OCI-LY3 (cell line): ENCODE measurements around the gene BLOC1S4.

Experiments used
- H2AFZ ChIP-seq: fragments of 200-600, 300-600 bp; shearing (Covaris generic); 2 replicates; pipeline ENCODE4 v1.6.0; 2014; ENCODE audit warnings: antibody characterized with exemption, low read depth, low read length
- H3K27ac ChIP-seq: fragments of 200-600, 300-600 bp; sonication (generic); 2 replicates; pipeline ENCODE4 v1.5.1; 2014; ENCODE audit warnings: mild to moderate bottlenecking, low read length, moderate library complexity, mixed read lengths
- H3K27me3 ChIP-seq: fragments of 200-600, 300-600 bp; sonication (generic); 2 replicates; pipeline ENCODE4 v1.6.1; 2014; ENCODE audit warnings: low read depth, low read length, mixed read lengths
- H3K36me3 ChIP-seq: fragments of 200-600, 300-600 bp; sonication (generic); replicated peaks from 2 replicates; pipeline ENCODE3; 2014; ENCODE audit warnings: low read depth, low read length, mixed read lengths
- H3K4me1 ChIP-seq: fragments of 300-600, 200-600 bp; sonication (generic); 2 replicates; pipeline ENCODE4 v1.6.1; 2014; ENCODE audit warnings: low read length, mixed read lengths
- H3K4me2 ChIP-seq: fragments of 200-600, 300-600 bp; sonication (generic); 2 replicates; pipeline ENCODE4 v1.6.1; 2014; ENCODE audit warnings: low read length, mixed read lengths
- H3K4me3 ChIP-seq: fragments of 300-600, 200-600 bp; sonication (generic); 2 replicates; pipeline ENCODE4 v1.5.1; 2014; ENCODE audit warnings: antibody characterized with exemption, mild to moderate bottlenecking, low read length, moderate library complexity
- H3K79me2 ChIP-seq: fragments of 300-600, 200-600 bp; shearing (Covaris generic); 2 replicates; pipeline ENCODE4 v1.6.1; 2014; ENCODE audit warnings: mild to moderate bottlenecking, low read length, mixed read lengths
- H3K9ac ChIP-seq: fragments of 300-600, 200-600 bp; shearing (Covaris generic); 2 replicates; pipeline ENCODE4 v1.6.0; 2014; ENCODE audit warnings: mild to moderate bottlenecking, low read length, moderate library complexity
- H3K9me3 ChIP-seq: fragments of 200-600, 300-600 bp; shearing (Covaris generic); 2 replicates; pipeline ENCODE4 v1.6.1; 2014; ENCODE audit warnings: low read length, mixed read lengths; ENCODE audit not compliant: insufficient read depth
- H4K20me1 ChIP-seq: fragments of 200-600, 300-600 bp; sonication (generic); 2 replicates; pipeline ENCODE4 v1.6.1; 2016; ENCODE audit warnings: low read length, mixed read lengths; ENCODE audit not compliant: insufficient read depth
- CTCF ChIP-seq: fragments of 200-600, 300-600 bp; sonication (generic); IDR thresholded peaks from 2 replicates; pipeline ENCODE4 v1.5.1; 2014; ENCODE audit warnings: antibody characterized with exemption, low read length, low read depth
- EZH2phosphoT487 ChIP-seq: fragments of 200-600 bp; shearing (Covaris generic); IDR thresholded peaks from 2 replicates; pipeline ENCODE4 v1.6.1; 2018; ENCODE audit warnings: antibody characterized with exemption, mixed run types, low read depth

The BLOC1S4 gene

DNA sequence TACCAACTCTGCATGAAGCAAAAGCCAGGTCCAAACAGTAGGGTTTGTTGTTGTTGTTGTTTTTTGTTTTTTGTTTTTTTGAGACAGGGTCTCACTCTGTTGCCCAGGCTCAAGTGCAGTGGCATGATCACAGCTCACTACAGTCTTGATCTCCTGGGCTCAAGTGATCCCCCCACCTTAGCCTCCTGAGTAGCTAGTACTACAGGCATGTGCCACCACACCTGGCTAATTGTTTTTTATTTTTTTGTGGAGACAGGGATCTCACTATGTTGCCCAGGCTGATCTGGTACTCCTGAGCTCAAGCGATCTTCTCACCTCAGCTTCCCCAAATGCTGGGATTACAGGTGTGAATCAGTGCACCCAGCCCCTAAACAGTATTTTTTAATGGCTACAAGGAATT is 16.1 kb upstream of the BLOC1S4 start:
- Histone ChIP-seq H3K27me3 (no peaks in the 10 kb centered on the region), H3K9ac (no peak overlapping the region), H2AFZ (no peak overlapping the region), H3K27ac (no peak overlapping the region), H3K79me2 (peaks cover 16% of the 10 kb centered on the region), H3K36me3 (peaks cover 7% of the 10 kb centered on the region), H4K20me1 (no peaks in the 10 kb centered on the region), H3K4me2 (no peak overlapping the region), H3K4me3 (no peak overlapping the region), H3K9me3 (no peaks in the 10 kb centered on the region), H3K4me1 (no peaks in the 10 kb centered on the region; the same call in 1 of the 2 replicates)
- TF ChIP-seq CTCF (no peak), EZH2phosphoT487 (no peak)

- TF ChIP-seq EZH2phosphoT487: no peak
- TF ChIP-seq CTCF: peak; percentile 37
- peaks cover 31% of the 10 kb centered on the region for H3K79me2 ChIP-seq
- H4K20me1 ChIP-seq: no peaks in the 10 kb centered on the region
Observed at GRCh38 chr4:6701371-6701770, 14.6 kb upstream of the BLOC1S4 start.

GRCh38 chr4:6702761-6703160 is 13.2 kb upstream of the BLOC1S4 start:
- Histone ChIP-seq H3K79me2 (peaks cover 44% of the 10 kb centered on the region), H3K4me3 (no peak overlapping the region), H3K27ac (no peak overlapping the region), H3K9me3 (no peaks in the 10 kb centered on the region), H3K4me2 (no peak overlapping the region), H3K9ac (no peak overlapping the region), H3K27me3 (no peaks in the 10 kb centered on the region), H3K36me3 (peaks cover 28% of the 10 kb centered on the region), H2AFZ (no peak overlapping the region), H3K4me1 (peaks cover under 1% of the 10 kb centered on the region; the same call in 1 of the 2 replicates), H4K20me1 (no peaks in the 10 kb centered on the region)
- no peak for TF ChIP-seq CTCF
- no peak for TF ChIP-seq EZH2phosphoT487

More at GRCh38 chr4:6701371-6701770, 14.6 kb upstream of the BLOC1S4 start:
- H3K36me3 ChIP-seq: peaks cover 17% of the 10 kb centered on the region
- no peaks in the 10 kb centered on the region for H3K27me3 ChIP-seq
- no peak overlapping the region for H3K4me2 ChIP-seq
- no peak overlapping the region for H3K9ac ChIP-seq
- no peak overlapping the region for H3K4me3 ChIP-seq
- no peak overlapping the region for H3K27ac ChIP-seq
- no peaks in the 10 kb centered on the region for H3K9me3 ChIP-seq
- no peak overlapping the region for H2AFZ ChIP-seq
- no peaks in the 10 kb centered on the region; the same call in 1 of the 2 replicates for H3K4me1 ChIP-seq

- Histone ChIP-seq H3K9me3 (no peaks in the 10 kb centered on the region), H3K4me3 (no peak overlapping the region), H3K27ac (no peak overlapping the region), H3K36me3 (peaks cover 39% of the 10 kb centered on the region), H2AFZ (no peak overlapping the region), H3K27me3 (no peaks in the 10 kb centered on the region), H3K4me1 (peaks cover 11% of the 10 kb centered on the region), H4K20me1 (no peaks in the 10 kb centered on the region), H3K79me2 (peaks cover 55% of the 10 kb centered on the region), H3K4me2 (no peak overlapping the region), H3K9ac (no peak overlapping the region)
- TF ChIP-seq CTCF (no peak), EZH2phosphoT487 (no peak)
Observed at GRCh38 chr4:6703786-6704185, 12.2 kb upstream of the BLOC1S4 start.
